H1 (cell line): Measurements from ENCODE around the gene FAM53B. TPM values are rescaled to one million over a fixed set of nuclear protein-coding genes. Genes with fewer than 3 reads are reported as not detected.

Experiments
- ASH2L ChIP-seq: fragments of 200-600, 300-600 bp; sonication (generic); IDR thresholded peaks from one replicate; pipeline ENCODE4 v1.7.1; 2017; ENCODE audit warnings: low read length
- CEBPB ChIP-seq: IDR thresholded peaks from 2 replicates; pipeline ENCODE4 v1.6.1; 2012; ENCODE audit warnings: low read depth, low read length
- CTBP2 ChIP-seq: IDR thresholded peaks from 2 replicates; pipeline ENCODE4 v1.7.0; 2011; ENCODE audit warnings: borderline replicate concordance, mild to moderate bottlenecking, moderate library complexity, mixed read lengths, low read length; ENCODE audit not compliant: insufficient read depth, insufficient read length
- EP300 ChIP-seq, 2 experiments: IDR thresholded peaks; 1 replicate in 1 of 2; 2 replicates in 1 of 2; pipeline ENCODE4 v1.6.1; 2011 to 2012; ENCODE audit warnings: low read depth in 2 of 2, low read length in 2 of 2, mild to moderate bottlenecking in 2 of 2, borderline replicate concordance in 1 of 2, inconsistent platforms in 1 of 2, moderate library complexity in 1 of 2
- FOSL1 ChIP-seq: IDR thresholded peaks from 2 replicates; pipeline ENCODE4 v1.6.1; 2011; ENCODE audit warnings: mild to moderate bottlenecking, low read depth, low read length, moderate library complexity; ENCODE audit not compliant: insufficient read depth
- RFX5 ChIP-seq: IDR thresholded peaks from 2 replicates; pipeline ENCODE4 v1.6.1; 2011; ENCODE audit warnings: low read depth, low read length, improper control_type of control experiment, borderline replicate concordance
- SIN3A ChIP-seq, 2 experiments: IDR thresholded peaks in 1 of 2; conservative IDR thresholded peaks in 1 of 2; 2 replicates each; pipeline ENCODE4 v1.6.1; 2011 to 2012; ENCODE audit warnings: low read length in 2 of 2, improper control_type of control experiment in 1 of 2, low read depth in 1 of 2, mild to moderate bottlenecking in 1 of 2
- TAF1 ChIP-seq: IDR thresholded peaks from 2 replicates; pipeline ENCODE4 v1.6.1; 2011; ENCODE audit warnings: mild to moderate bottlenecking, low read depth, low read length
- YY1 ChIP-seq: IDR thresholded peaks from 2 replicates; pipeline ENCODE4 v1.6.1; 2011; ENCODE audit warnings: low read depth, mild to moderate bottlenecking, low read length
- polyA plus RNA-seq, 7 experiments: library from polyadenylated mRNA; depleted of rRNA in 3 of 7; stranded (reverse) in 5 of 7; unstranded in 2 of 7; fragments of >200 nt in 5 of 7; fragments of 200-250 nt in 2 of 7; gene quantifications; 1 replicate in 5 of 7; 2 replicates in 1 of 7; 4 replicates in 1 of 7; pipeline versions ENCODE4 v1.2.1 to v1.2.3, GENCODE V29; 2011 to 2013; ENCODE audit warnings: missing spikeins in 2 of 7, mixed read lengths in 2 of 7
- total RNA-seq: library from RNA; stranded (reverse); fragmentation: NEBNext Ultra II Directional; extraction: Animal tissue kit (Norgen Biotek cat#: 25700); gene quantifications from 2 replicates; pipeline ENCODE4 v1.2.1, GENCODE V29; 2021

FAM53B gene
- total and polyA plus RNA-seq, 2 of the 8 experiments (the other 6 are each of a cell fraction or from before 2014, with no cell fraction given) = 5.3 to 14.4 TPM

DNA sequence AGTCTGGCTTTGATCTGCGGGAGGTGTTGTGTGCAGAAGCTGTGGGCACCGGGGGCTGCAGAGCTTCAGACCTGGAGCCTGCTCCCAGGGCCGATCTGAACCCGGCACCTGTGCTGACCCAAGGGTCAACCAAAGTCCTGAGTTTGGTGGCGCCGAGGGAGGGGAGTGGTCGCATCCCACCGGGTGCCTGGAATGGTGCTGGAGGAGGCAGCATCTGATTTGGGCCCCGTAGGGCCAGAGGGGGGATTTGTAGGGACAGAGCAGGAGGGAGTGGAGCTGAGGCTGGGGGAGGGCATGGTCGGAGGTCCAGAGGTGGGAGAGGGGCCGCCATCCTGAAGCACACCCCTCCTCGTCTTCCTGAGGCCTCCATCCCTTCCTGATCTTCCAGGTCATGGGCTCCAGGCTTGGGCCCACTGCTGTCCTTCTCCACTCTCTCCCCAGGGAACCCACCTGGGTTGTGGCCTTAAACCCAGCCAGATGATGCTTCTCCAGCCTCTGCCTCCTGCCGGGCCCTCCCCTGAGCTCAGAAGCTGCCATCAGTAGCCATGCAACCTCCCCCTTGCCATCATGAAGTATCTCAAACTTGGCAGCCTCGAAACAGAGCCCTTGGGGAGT lies 169.6 kb downstream of the FAM53B start (continued):
- no peak for TF ChIP-seq RFX5
- no peak for TF ChIP-seq ASH2L
- TF ChIP-seq CTBP2 = no peak
- TF ChIP-seq TAF1 = no peak
- no peak for TF ChIP-seq YY1
- TF ChIP-seq SIN3A (conservative IDR thresholded peaks at IDR 0.05 in 1 of 2, IDR thresholded peaks at IDR 0.05 in 1 of 2; ENCODE audit: low read depth in 1 of 2, low read length in 2 of 2) = no peak
- no peak for TF ChIP-seq CEBPB
- no peak for TF ChIP-seq FOSL1
- no peak for TF ChIP-seq EP300 (IDR thresholded peaks at IDR 0.05; ENCODE audit: borderline replicate concordance in 1 of 2, low read depth in 2 of 2, low read length in 2 of 2)
